Astrocyte (in vitro differentiated cells and primary cell): Measurements from ENCODE around the gene F10.
"Not testable (repeated sequence)": the region's sequence is repeated elsewhere in the genome, so short reads cannot be mapped to it uniquely, and the experiment has no call there.

ENCODE experiments used
- EZH2 ChIP-seq: IDR thresholded peaks from 2 replicates; pipeline ENCODE4 v1.6.1; 2012; ENCODE audit warnings: mild to moderate bottlenecking, low read length, inconsistent platforms; ENCODE audit not compliant: insufficient read depth
- TF ChIP-seq, protein P1 (sequence below): IDR thresholded peaks from 2 replicates; pipeline ENCODE4 v1.5.1; 2011; ENCODE audit warnings: low read depth, mild to moderate bottlenecking, inconsistent platforms, low read length, moderate library complexity; ENCODE audit not compliant: insufficient read depth

DNA sequence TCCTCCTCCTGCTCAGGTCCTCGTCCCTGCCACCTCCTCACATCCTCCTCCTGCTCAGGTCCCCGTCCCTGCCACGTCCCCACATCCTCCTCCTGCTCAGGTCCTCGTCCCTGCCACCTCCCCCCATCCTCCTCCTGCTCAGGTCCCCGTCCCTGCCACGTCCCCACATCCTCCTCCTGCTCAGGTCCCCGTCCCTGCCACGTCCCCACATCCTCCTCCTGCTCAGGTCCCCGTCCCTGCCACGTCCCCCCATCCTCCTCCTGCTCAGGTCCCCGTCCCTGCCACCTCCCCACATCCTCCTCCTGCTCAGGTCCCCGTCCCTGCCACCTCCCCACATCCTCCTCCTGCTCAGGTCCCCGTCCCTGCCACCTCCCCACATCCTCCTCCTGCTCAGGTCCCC lies 39.4 kb downstream of the F10 start:
- not testable (repeated sequence) for TF ChIP-seq EZH2
- TF ChIP-seq, protein P1, sequence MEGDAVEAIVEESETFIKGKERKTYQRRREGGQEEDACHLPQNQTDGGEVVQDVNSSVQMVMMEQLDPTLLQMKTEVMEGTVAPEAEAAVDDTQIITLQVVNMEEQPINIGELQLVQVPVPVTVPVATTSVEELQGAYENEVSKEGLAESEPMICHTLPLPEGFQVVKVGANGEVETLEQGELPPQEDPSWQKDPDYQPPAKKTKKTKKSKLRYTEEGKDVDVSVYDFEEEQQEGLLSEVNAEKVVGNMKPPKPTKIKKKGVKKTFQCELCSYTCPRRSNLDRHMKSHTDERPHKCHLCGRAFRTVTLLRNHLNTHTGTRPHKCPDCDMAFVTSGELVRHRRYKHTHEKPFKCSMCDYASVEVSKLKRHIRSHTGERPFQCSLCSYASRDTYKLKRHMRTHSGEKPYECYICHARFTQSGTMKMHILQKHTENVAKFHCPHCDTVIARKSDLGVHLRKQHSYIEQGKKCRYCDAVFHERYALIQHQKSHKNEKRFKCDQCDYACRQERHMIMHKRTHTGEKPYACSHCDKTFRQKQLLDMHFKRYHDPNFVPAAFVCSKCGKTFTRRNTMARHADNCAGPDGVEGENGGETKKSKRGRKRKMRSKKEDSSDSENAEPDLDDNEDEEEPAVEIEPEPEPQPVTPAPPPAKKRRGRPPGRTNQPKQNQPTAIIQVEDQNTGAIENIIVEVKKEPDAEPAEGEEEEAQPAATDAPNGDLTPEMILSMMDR, result not testable (repeated sequence)
